Skeletal muscle tissue (tissue), 4 donors: ENCODE measurements around the gene P2RX4. TPM values are rescaled to one million over a fixed set of nuclear protein-coding genes. Genes with fewer than 3 reads are reported as not detected.
"Not testable (repeated sequence)": the region's sequence is repeated elsewhere in the genome, so short reads cannot be mapped to it uniquely, and the experiment has no call there.

Source experiments
- H3K27ac ChIP-seq: one replicate; pipeline ENCODE4 v1.7.0; 2013; ENCODE audit warnings: mild to moderate bottlenecking, low read depth, low read length, inconsistent platforms
- H3K27me3 ChIP-seq, 3 donors: one replicate each; pipeline ENCODE4 v1.7.0; 2013; ENCODE audit warnings: low read length in 3 of 3; ENCODE audit not compliant: control insufficient read depth in 3 of 3, insufficient read depth in 3 of 3
- H3K36me3 ChIP-seq, 3 donors: one replicate each; pipeline ENCODE4 v1.7.0; 2013; ENCODE audit warnings: low read length in 3 of 3; ENCODE audit not compliant: control insufficient read depth in 3 of 3, insufficient read depth in 3 of 3
- H3K4me1 ChIP-seq, 3 donors: one replicate each; pipeline ENCODE4 v1.7.0; 2013; ENCODE audit warnings: low read length in 3 of 3, mild to moderate bottlenecking in 3 of 3; ENCODE audit not compliant: control insufficient read depth in 3 of 3, insufficient read depth in 3 of 3
- H3K4me3 ChIP-seq, 3 donors: one replicate each; pipeline ENCODE4 v1.7.0; 2013; ENCODE audit warnings: low read length in 3 of 3
- H3K9ac ChIP-seq, 3 donors: one replicate each; pipeline ENCODE4 v1.7.0; 2013; ENCODE audit warnings: low read length in 3 of 3, mild to moderate bottlenecking in 3 of 3, moderate library complexity in 2 of 3, low read depth in 1 of 3
- H3K9me3 ChIP-seq, 3 donors: one replicate each; pipeline ENCODE4 v1.7.0; 2013; ENCODE audit warnings: low read length in 3 of 3; ENCODE audit not compliant: control insufficient read depth in 3 of 3
- total RNA-seq: library from RNA; depleted of rRNA; stranded (reverse); fragments of >200 nt; gene quantifications from one replicate; pipeline ENCODE4 v1.2.3, GENCODE V29; 2014
- donor health status: Osteomylitis.

Gene P2RX4
- total RNA-seq, 1 donor from 2014 or later = 14.6 TPM

DNA sequence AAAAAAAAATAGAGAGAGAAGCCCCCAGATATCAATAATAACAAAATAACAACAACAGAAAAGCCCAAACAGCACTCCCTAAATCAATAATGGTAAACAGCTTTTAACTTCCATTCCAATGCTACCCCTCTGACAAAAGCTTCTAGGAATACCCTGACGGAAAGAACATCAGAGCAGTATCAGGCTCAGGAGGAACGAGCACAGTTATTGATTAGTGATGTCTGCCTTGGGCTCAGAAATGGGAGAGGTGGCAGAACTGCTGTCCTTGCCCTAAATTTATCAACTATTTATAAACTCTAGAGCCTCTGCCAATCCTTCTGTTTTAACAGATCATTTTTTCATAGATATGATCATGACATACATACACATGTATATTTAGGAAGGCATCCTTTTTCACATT is 41.9 kb downstream of the P2RX4 start:
- no peaks in the 10 kb centered on the region for H3K9me3 ChIP-seq
- no peak overlapping the region for H3K4me3 ChIP-seq
- no peak overlapping the region for H3K27ac ChIP-seq
- no peaks in the 10 kb centered on the region for H3K4me1 ChIP-seq
- no peak overlapping the region for H3K9ac ChIP-seq
- peaks cover 63 to 65% (median 64%) of the 10 kb centered on the region in 3 donors for H3K36me3 ChIP-seq
- H3K27me3 ChIP-seq = no peaks in the 10 kb centered on the region

GRCh38 chr12:121252712-121253345 is 42.9 kb downstream of the P2RX4 start:
- Histone ChIP-seq H3K4me3 (no peak overlapping the region), H3K27ac (no peak overlapping the region), H3K27me3 (no peaks in the 10 kb centered on the region), H3K9me3 (no peaks in the 10 kb centered on the region), H3K36me3 (peaks cover 56 to 58% (median 57%) of the 10 kb centered on the region in 3 donors), H3K4me1 (no peaks in the 10 kb centered on the region), H3K9ac (no peak overlapping the region)

DNA sequence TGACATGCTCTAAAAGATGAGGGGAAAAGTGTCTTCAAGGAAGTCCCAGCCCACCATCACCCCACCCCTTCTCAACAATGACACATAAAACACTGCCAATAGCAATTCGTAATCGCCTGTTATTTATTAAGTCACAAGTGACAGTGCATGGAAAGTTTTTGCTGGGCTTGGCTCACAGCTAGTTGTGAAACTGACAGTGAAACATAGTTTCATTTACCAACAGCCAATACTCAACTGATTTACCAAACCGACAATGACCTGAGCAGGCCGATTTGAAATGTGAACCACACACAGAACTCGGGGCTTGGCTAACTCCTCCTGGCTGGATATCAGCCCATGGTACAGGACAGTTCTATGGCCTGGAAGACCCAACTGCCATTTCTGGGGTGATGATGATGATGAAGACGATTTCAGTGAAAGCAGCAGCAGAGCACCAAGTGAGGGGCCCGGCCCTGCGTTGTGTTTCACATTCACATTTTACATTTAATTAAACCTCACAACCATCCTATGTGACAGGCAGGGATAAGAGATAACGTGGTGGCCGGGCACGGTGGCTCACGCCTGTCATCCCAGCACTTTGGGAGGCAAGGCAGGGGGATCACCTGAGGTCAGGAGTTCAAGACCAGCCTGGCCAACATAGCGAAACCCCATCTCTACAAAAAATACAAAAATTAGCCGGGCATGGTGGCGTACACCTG is 43.9 kb downstream of the P2RX4 start:
- no peaks in the 10 kb centered on the region for H3K4me1 ChIP-seq
- no peak overlapping the region for H3K27ac ChIP-seq
- H3K36me3 ChIP-seq = peaks cover 49 to 51% (median 50%) of the 10 kb centered on the region in 3 donors
- H3K9ac ChIP-seq = no peak overlapping the region
- no peaks in the 10 kb centered on the region for H3K9me3 ChIP-seq
- H3K4me3 ChIP-seq = no peak overlapping the region
- no peaks in the 10 kb centered on the region for H3K27me3 ChIP-seq

- Histone ChIP-seq H3K9me3 (no peaks in the 10 kb centered on the region), H3K9ac (no peak overlapping the region), H3K36me3 (peaks cover 44 to 48% (median 47%) of the 10 kb centered on the region in 3 donors), H3K27me3 (no peaks in the 10 kb centered on the region), H3K4me3 (no peak overlapping the region), H3K4me1 (no peaks in the 10 kb centered on the region), H3K27ac (no peak overlapping the region)
Measured at GRCh38 chr12:121255433-121255832, 45.5 kb downstream of the P2RX4 start.

GRCh38 chr12:121257704-121258449 is 47.9 kb downstream of the P2RX4 start:
- peaks cover 41 to 51% (median 47%) of the 10 kb centered on the region in 3 donors for H3K36me3 ChIP-seq
- H3K9ac ChIP-seq, H3K27me3 ChIP-seq, H3K4me1 ChIP-seq, H3K4me3 ChIP-seq, H3K9me3 ChIP-seq, H3K27ac ChIP-seq: not testable (repeated sequence)

DNA sequence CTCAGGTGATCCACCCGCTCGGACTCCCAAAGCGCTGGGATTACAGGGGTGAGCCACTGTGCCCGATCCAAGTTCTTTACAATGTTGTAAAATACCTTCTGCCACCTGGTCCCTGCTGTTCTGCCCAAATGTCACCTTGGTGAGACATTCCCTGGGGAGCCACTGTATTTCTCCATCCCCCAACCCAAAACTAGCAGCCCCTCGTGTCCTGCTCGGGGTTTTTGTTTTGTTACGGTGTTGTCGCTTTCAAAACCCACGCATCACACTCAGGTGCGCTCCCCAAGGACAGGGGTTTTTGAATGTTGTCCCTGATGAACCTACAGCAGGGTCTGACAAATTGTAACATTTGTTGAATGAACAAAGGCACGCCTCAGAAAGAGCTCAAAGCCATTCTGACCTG is 49.1 kb downstream of the P2RX4 start:
- Histone ChIP-seq H3K27me3 (no peaks in the 10 kb centered on the region), H3K27ac (no peak overlapping the region), H3K4me1 (no peaks in the 10 kb centered on the region), H3K4me3 (no peak overlapping the region), H3K36me3 (peaks cover 39 to 48% (median 47%) of the 10 kb centered on the region in 3 donors), H3K9ac (no peak overlapping the region), H3K9me3 (no peaks in the 10 kb centered on the region)

GRCh38 chr12:121260091-121260490 is 50.2 kb downstream of the P2RX4 start:
- H3K36me3 ChIP-seq = peaks cover 34 to 47% (median 46%) of the 10 kb centered on the region in 3 donors
- no peaks in the 10 kb centered on the region for H3K27me3 ChIP-seq
- H3K27ac ChIP-seq = no peak overlapping the region
- no peaks in the 10 kb centered on the region for H3K4me1 ChIP-seq
- no peaks in the 10 kb centered on the region for H3K9me3 ChIP-seq
- no peak overlapping the region for H3K9ac ChIP-seq
- no peak overlapping the region for H3K4me3 ChIP-seq

GRCh38 chr12:121261398-121261797 is 51.5 kb downstream of the P2RX4 start:
- H3K4me3 ChIP-seq = no peak overlapping the region
- no peaks in the 10 kb centered on the region for H3K4me1 ChIP-seq
- no peaks in the 10 kb centered on the region for H3K9me3 ChIP-seq
- no peaks in the 10 kb centered on the region for H3K27me3 ChIP-seq
- H3K9ac ChIP-seq = no peak overlapping the region
- peaks cover 38 to 50% (median 44%) of the 10 kb centered on the region in 3 donors for H3K36me3 ChIP-seq
- H3K27ac ChIP-seq = no peak overlapping the region

GRCh38 chr12:121263206-121263935 is 53.4 kb downstream of the P2RX4 start:
- no peaks in the 10 kb centered on the region for H3K9me3 ChIP-seq
- no peaks in the 10 kb centered on the region for H3K27me3 ChIP-seq
- peaks cover 41 to 55% (median 48%) of the 10 kb centered on the region in 3 donors for H3K36me3 ChIP-seq
- no peak overlapping the region for H3K9ac ChIP-seq
- H3K27ac ChIP-seq = no peak overlapping the region
- H3K4me1 ChIP-seq = no peaks in the 10 kb centered on the region
- no peak overlapping the region for H3K4me3 ChIP-seq
